ENCODE measurements around the gene EPHA6.

The EPHA6 gene

DNA sequence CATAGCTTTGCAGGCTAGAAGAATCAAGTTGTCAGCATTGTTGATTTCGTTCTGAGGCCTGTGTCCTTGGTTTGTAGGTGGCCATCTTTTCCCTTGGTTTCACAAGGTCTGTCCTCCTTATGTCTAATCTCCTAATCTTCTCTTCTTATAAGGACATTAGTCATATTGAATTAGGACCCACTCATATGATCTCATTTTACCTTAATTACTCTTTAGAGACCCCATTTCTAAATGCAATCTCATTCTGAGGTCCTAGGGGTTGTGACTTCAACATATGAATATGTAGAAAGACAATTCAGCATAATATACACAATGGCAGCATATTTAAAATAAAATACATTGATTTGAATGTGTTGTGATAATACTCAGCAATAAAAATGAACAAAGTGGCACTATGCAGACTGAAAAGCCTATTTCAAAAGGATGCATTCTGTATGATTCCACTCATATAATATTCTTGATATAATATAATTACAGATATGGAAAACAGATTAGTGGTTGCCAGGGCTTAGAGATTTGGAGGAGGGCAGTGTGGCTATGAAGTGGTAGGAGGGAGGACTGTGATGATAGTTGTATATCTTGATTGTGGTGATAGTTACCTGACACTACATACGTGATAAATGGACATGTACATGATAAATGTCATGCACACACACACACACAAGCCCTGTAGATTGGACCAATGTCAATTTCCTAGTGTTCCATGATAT lies 431.0 kb downstream of the EPHA6 start:
- TF ChIP-seq, protein P1, sequence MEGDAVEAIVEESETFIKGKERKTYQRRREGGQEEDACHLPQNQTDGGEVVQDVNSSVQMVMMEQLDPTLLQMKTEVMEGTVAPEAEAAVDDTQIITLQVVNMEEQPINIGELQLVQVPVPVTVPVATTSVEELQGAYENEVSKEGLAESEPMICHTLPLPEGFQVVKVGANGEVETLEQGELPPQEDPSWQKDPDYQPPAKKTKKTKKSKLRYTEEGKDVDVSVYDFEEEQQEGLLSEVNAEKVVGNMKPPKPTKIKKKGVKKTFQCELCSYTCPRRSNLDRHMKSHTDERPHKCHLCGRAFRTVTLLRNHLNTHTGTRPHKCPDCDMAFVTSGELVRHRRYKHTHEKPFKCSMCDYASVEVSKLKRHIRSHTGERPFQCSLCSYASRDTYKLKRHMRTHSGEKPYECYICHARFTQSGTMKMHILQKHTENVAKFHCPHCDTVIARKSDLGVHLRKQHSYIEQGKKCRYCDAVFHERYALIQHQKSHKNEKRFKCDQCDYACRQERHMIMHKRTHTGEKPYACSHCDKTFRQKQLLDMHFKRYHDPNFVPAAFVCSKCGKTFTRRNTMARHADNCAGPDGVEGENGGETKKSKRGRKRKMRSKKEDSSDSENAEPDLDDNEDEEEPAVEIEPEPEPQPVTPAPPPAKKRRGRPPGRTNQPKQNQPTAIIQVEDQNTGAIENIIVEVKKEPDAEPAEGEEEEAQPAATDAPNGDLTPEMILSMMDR (IDR thresholded peaks at IDR 0.05; ENCODE audit: low read depth, low read length, missing control alignments), result no peak
- no peak for DNase-seq (ENCODE audit: low read depth)
- in situ Hi-C loops (cut with HindIII; ENCODE audit: low sequenced_read_pairs), result no loop called here

DNA sequence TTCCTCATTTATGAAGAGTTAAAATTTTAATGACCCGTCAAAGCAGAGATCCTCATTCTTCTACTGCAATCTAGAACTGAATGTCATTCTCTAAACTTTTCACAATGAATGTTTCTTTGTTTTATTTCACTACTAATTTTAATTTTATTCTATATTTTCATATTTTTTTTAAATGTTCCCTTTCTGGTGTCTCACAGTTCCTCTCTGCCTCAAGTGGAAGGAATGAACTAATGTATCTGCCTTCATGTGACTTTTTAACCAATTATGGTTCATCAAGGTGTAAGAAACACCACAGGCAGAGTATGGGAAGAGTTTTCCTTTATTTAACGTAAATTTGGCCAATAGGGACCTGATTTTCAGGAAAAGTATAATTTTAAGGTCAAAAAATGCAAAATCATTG lies 441.7 kb downstream of the EPHA6 start:
- in situ Hi-C loops (cut with HindIII; ENCODE audit: low sequenced_read_pairs), result no loop called here
- DNase-seq (ENCODE audit: low read depth), result no peak
- H3K4me3 ChIP-seq (ENCODE audit: low read depth, low read length), result no peak overlapping the region
- TF ChIP-seq, protein P1 (IDR thresholded peaks at IDR 0.05; ENCODE audit: low read depth, low read length, missing control alignments), result no peak

More for the DNA sequence above, 431.0 kb downstream of the EPHA6 start:
- H3K4me3 ChIP-seq (ENCODE audit: low read depth, low read length), result no peak overlapping the region

DNA sequence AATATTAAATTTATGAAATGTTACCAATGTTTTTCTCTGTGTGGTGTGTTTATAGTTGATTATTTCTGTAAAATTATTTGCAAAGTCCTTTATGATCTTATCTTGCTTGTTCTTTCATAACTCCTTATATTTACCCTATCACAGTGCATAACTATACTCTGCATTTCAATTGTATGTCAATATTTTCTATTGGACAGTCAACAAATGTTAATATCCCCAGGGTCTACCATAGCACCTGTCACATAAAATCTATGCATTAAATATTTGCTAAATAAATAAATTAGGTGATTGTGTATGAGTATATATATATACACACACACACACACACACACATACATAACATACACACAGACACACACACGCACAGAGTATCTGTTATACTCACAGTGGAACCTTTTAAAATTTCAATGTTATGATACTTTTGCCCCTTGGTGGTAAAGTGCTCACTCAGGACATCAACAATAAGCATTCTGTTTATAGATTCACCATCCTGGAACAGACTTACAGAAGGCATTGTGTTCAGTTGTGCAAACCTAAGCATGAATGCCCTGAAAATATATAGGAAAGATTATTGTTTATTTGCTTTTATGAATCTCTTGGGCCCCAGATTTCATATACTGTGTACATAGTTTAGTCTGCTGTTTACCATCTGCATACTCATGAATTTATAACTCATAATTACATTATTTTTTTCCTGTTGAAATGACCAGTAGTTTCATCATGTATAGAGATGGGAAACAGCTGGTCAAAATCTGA lies 443.7 kb downstream of the EPHA6 start:
- DNase-seq (ENCODE audit: low read depth), result no peak
- in situ Hi-C loops (cut with HindIII; ENCODE audit: low sequenced_read_pairs), result no loop called here
- TF ChIP-seq, protein P1 (IDR thresholded peaks at IDR 0.05; ENCODE audit: low read depth, low read length, missing control alignments), result no peak
- no peak overlapping the region for H3K4me3 ChIP-seq (ENCODE audit: low read depth, low read length)

DNA sequence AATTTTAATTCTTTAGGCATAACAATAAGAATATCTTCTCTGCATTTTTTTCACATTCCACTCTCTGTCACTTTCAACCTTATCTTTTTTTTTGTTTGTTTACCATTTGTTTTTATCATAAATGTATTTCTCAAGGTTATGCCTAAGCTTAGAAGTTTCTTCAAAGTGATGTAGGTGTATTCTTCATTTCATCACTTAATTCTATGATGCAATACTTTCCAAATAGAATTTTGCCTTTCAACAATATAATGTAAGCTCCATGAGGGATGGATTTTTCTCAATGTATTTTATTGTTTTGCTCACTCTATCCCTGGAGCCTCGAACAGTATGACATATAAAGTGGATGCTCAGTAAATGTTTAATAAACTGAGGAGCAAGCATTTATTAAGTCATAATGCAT lies 444.9 kb downstream of the EPHA6 start:
- TF ChIP-seq, protein P1 (IDR thresholded peaks at IDR 0.05; ENCODE audit: low read depth, low read length, missing control alignments), result no peak
- DNase-seq (ENCODE audit: low read depth), result no peak
- in situ Hi-C loops (cut with HindIII; ENCODE audit: low sequenced_read_pairs), result no loop called here
- H3K4me3 ChIP-seq (ENCODE audit: low read depth, low read length), result no peak overlapping the region

DNA sequence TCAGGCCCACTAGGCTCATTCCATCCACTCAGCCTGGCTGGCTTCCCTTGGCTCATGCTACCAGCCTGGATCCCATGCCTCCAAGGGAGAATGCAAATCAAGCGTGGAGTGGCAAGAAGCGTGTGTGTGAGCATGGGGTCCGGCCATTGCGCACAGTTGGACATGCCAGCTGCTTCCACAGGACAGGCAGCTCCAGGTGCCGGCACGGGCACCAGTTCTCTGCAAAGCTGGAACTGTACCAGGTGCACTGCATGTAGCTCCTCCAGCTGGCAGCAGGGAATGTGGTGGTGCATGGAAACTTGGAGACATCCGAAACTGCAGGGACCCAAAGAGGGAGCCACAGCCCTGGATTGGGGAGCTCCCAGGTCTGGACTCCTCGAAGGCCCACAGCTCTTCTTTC lies 449.8 kb downstream of the EPHA6 start:
- in situ Hi-C loops (cut with HindIII; ENCODE audit: low sequenced_read_pairs), result no loop called here
- no peak for DNase-seq (ENCODE audit: low read depth)
- H3K4me3 ChIP-seq (ENCODE audit: low read depth, low read length), result no peak overlapping the region
- TF ChIP-seq, protein P1 (IDR thresholded peaks at IDR 0.05; ENCODE audit: low read depth, low read length, missing control alignments), result no peak

DNA sequence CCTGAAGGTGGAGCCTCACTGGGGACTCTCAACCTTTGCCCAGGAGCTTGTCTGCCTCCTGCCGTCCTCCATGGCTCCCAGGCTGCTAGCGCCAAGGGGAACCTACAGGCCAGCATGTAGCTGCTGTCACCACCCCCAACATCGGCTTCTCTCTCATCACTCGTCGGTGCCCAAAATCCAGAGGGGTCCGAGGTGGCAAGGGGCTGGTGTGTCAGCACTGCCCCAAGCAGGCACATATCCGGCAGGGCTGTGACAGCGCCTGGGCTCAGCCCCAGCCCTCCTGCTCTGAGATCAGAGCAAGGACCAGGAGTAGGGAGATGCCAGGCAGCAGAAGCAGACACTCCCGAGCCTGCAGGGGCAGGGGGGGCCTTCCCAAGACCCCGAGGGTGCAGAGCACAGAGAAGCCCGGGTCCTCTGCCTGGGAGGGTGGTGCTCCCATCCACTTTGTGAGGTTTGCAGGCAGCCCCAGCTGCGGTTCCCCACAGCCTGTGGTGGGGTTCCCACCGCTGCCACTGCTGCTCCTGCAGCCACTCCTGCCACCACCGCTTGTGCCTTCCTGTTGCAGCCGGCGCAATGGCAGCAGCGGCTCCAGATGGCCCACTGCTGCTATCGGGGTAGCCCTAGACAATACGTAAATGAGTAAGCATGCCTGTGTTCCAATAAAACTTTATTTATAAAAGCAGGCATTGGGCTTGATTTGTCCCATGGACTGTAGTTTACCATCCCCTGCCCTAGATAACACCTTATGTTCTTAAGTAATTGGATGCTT lies 451.0 kb downstream of the EPHA6 start:
- no peak overlapping the region for H3K4me3 ChIP-seq (ENCODE audit: low read depth, low read length)
- in situ Hi-C loops (cut with HindIII; ENCODE audit: low sequenced_read_pairs), result no loop called here
- DNase-seq (ENCODE audit: low read depth), result no peak

More for the DNA sequence above, 451.0 kb downstream of the EPHA6 start:
- TF ChIP-seq, protein P1 (IDR thresholded peaks at IDR 0.05; ENCODE audit: low read depth, low read length, missing control alignments), result no peak

All from astrocyte of the cerebellum (primary cell).